LNCaP clone FGC (cell line): Measurements from ENCODE around the gene TMEM44.

Experiments
- DNase-seq: peaks from one replicate; pipeline ENCODE4 v3.0.0-alpha.2; 2011; ENCODE audit warnings: low read depth
- H3K4me3 ChIP-seq: 2 replicates; pipeline ENCODE4 v1.5.1; 2011; ENCODE audit warnings: mild to moderate bottlenecking, low read depth, low read length, control low read depth
- CTCF ChIP-seq: IDR thresholded peaks from 2 replicates; pipeline ENCODE4 v1.5.1; 2012; ENCODE audit warnings: mild to moderate bottlenecking; ENCODE audit not compliant: control insufficient read depth, insufficient read depth; ENCODE audit errors: extremely low read depth

The TMEM44 gene

GRCh38 chr3:194664857-194665256 lies 31.6 kb upstream of the TMEM44 start:
- no peak for DNase-seq
- no peak overlapping the region for H3K4me3 ChIP-seq
- TF ChIP-seq CTCF: no peak

GRCh38 chr3:194661946-194662345 lies 28.7 kb upstream of the TMEM44 start:
- H3K4me3 ChIP-seq: no peak overlapping the region
- no peak for TF ChIP-seq CTCF

GRCh38 chr3:194661374-194661773 lies 28.2 kb upstream of the TMEM44 start:
- no peak for TF ChIP-seq CTCF
- no peak overlapping the region for H3K4me3 ChIP-seq
- DNase-seq: no peak

More at GRCh38 chr3:194661946-194662345, 28.7 kb upstream of the TMEM44 start:
- DNase-seq: no peak

GRCh38 chr3:194659778-194660177 lies 26.6 kb upstream of the TMEM44 start:
- no peak overlapping the region for H3K4me3 ChIP-seq
- no peak for TF ChIP-seq CTCF
- DNase-seq: no peak

- H3K4me3 ChIP-seq: no peak overlapping the region
- no peak for DNase-seq
Measured at GRCh38 chr3:194658477-194659242, 25.4 kb upstream of the TMEM44 start.

GRCh38 chr3:194657439-194657838 lies 24.2 kb upstream of the TMEM44 start:
- TF ChIP-seq CTCF: no peak
- no peak overlapping the region for H3K4me3 ChIP-seq
- no peak for DNase-seq

More at GRCh38 chr3:194658477-194659242, 25.4 kb upstream of the TMEM44 start:
- no peak for TF ChIP-seq CTCF

- DNase-seq: no peak
- no peak overlapping the region for H3K4me3 ChIP-seq
- no peak for TF ChIP-seq CTCF
Measured at GRCh38 chr3:194654443-194654842, 21.2 kb upstream of the TMEM44 start.
